ENCODE measurements around the gene OXT. TPM values are rescaled to one million over a fixed set of nuclear protein-coding genes. Genes with fewer than 3 reads are reported as not detected.

OXT gene
- total and polyA plus RNA-seq, 2 of the 13 experiments (the other 11 are each of a cell fraction or from before 2014, with no cell fraction given) = not detected

GRCh38 chr20:3082955-3083952, 11.8 kb downstream of the OXT start (continued):
- TF ChIP-seq ZNF446 (CRISPR knock-in tag; IDR thresholded peaks at IDR 0.05) (no peak), CREB3 (CRISPR knock-in tag; IDR thresholded peaks at IDR 0.05) (no peak), ZFP91 (CRISPR knock-in tag; IDR thresholded peaks at IDR 0.05; ENCODE audit: borderline replicate concordance) (0 out of 2 replicates have a peak, but pooled peaks have one; percentile 33), ZBTB2 (CRISPR knock-in tag; IDR thresholded peaks at IDR 0.05; ENCODE audit: low read depth) (no peak), ZXDC (CRISPR knock-in tag; IDR thresholded peaks at IDR 0.05) (no peak), ZC3H4 (CRISPR knock-in tag; IDR thresholded peaks at IDR 0.05; ENCODE audit: borderline replicate concordance) (no peak), SP4 (CRISPR knock-in tag; IDR thresholded peaks at IDR 0.05) (no peak), NCOA2 (CRISPR knock-in tag; IDR thresholded peaks at IDR 0.05) (no peak), ZNF329 (CRISPR knock-in tag; IDR thresholded peaks at IDR 0.05; ENCODE audit: low read depth) (no peak), ZNF232 (CRISPR knock-in tag; IDR thresholded peaks at IDR 0.05; ENCODE audit: borderline replicate concordance) (no peak), AGO1 (IDR thresholded peaks at IDR 0.05; ENCODE audit: low read depth, low read length, poor library complexity, severe bottlenecking) (no peak), PAF1 (CRISPR knock-in tag; IDR thresholded peaks at IDR 0.05) (no peak), EP300 (IDR thresholded peaks at IDR 0.05; ENCODE audit: low read depth in 2 of 2, low read length in 2 of 2) (no peak), EP300 (CRISPR knock-in tag; IDR thresholded peaks at IDR 0.05; ENCODE audit: borderline replicate concordance) (no peak), JARID2 (CRISPR knock-in tag; IDR thresholded peaks at IDR 0.05; ENCODE audit: insufficient replicate concordance) (no peak), HOXD1 (CRISPR knock-in tag; IDR thresholded peaks at IDR 0.05) (0 out of 2 replicates have a peak, but pooled peaks have one; percentile 2), ZNF530 (CRISPR knock-in tag; IDR thresholded peaks at IDR 0.05; ENCODE audit: low read depth) (no peak), ZBTB7B (CRISPR knock-in tag; IDR thresholded peaks at IDR 0.05) (0 out of 2 replicates have a peak, but pooled peaks have one; percentile 26), MEIS1 (CRISPR knock-in tag; IDR thresholded peaks at IDR 0.05; ENCODE audit: borderline replicate concordance) (peak; percentile 53), IKZF5 (CRISPR knock-in tag; IDR thresholded peaks at IDR 0.05) (peak; percentile 40; the same call in 1 of the 2 replicates)
